HTR-8/SVneo (cell line): Measurements from ENCODE around the gene BTN1A1.
"Not testable (repeated sequence)": the region's sequence is repeated elsewhere in the genome, so short reads cannot be mapped to it uniquely, and the experiment has no call there.

ENCODE experiments used
- DNase-seq: peaks from one replicate; pipeline ENCODE4 v3.0.0; 2011; ENCODE audit warnings: low spot score, mixed read lengths; ENCODE audit not compliant: insufficient read length
- FAIRE-seq: peaks from 2 replicates; lab custom pipeline; 2011; peaks lifted over from hg19 to GRCh38; lab: Jason Lieb, UNC

The BTN1A1 gene

GRCh38 chr6:26500102-26500501 lies at the start of gene BTN1A1:
TSS of gene BTN1A1 (plus strand) at chr6:26500303. CDS start at chr6:26501287, 984 bp downstream.
- no peak for DNase-seq

GRCh38 chr6:26452631-26453235 lies 47.4 kb upstream of the BTN1A1 start:
- no peak for FAIRE-seq

More at GRCh38 chr6:26500102-26500501, at the start of gene BTN1A1:
- no peak for FAIRE-seq

GRCh38 chr6:26454631-26455030 lies 45.5 kb upstream of the BTN1A1 start:
- no peak for DNase-seq
- no peak for FAIRE-seq

More at GRCh38 chr6:26452631-26453235, 47.4 kb upstream of the BTN1A1 start:
- no peak for DNase-seq

- no peak for DNase-seq
- FAIRE-seq: no peak
Observed at GRCh38 chr6:26455357-26455970, 44.6 kb upstream of the BTN1A1 start.

GRCh38 chr6:26457264-26457805 lies 42.8 kb upstream of the BTN1A1 start:
- no peak for FAIRE-seq
- DNase-seq: peak; percentile 30

GRCh38 chr6:26457806-26458688 lies 42.1 kb upstream of the BTN1A1 start, which contains the start of gene BTN2A1:
TSS of gene BTN2A1 (plus strand) at chr6:26457955. CDS start at chr6:26458637, 682 bp downstream.
- DNase-seq: peak; percentile 92
- no peak for FAIRE-seq

- FAIRE-seq (no peak), DNase-seq (no peak)
Observed at GRCh38 chr6:26459023-26459810, 40.9 kb upstream of the BTN1A1 start.

- FAIRE-seq, DNase-seq: not testable (repeated sequence)
Observed at GRCh38 chr6:26461353-26461752, 38.8 kb upstream of the BTN1A1 start.

GRCh38 chr6:26464014-26464413 lies 36.1 kb upstream of the BTN1A1 start:
- no peak for FAIRE-seq
- no peak for DNase-seq

GRCh38 chr6:26464416-26465131 lies 35.5 kb upstream of the BTN1A1 start:
- DNase-seq: no peak

GRCh38 chr6:26465776-26466175 lies 34.3 kb upstream of the BTN1A1 start:
- DNase-seq (no peak), FAIRE-seq (no peak)

More at GRCh38 chr6:26464416-26465131, 35.5 kb upstream of the BTN1A1 start:
- FAIRE-seq: no peak

- no peak for DNase-seq
- no peak for FAIRE-seq
Observed at GRCh38 chr6:26468829-26469228, 31.3 kb upstream of the BTN1A1 start.

- DNase-seq: no peak
- FAIRE-seq: no peak
Observed at GRCh38 chr6:26470643-26471042, 29.5 kb upstream of the BTN1A1 start.

GRCh38 chr6:26471970-26472369 lies 28.1 kb upstream of the BTN1A1 start:
- no peak for DNase-seq
- FAIRE-seq: no peak

GRCh38 chr6:26472549-26473290 lies 27.4 kb upstream of the BTN1A1 start:
- FAIRE-seq (no peak), DNase-seq (no peak)

- FAIRE-seq: no peak
Observed at GRCh38 chr6:26473429-26473757, 26.7 kb upstream of the BTN1A1 start.

GRCh38 chr6:26473758-26474438 lies 26.2 kb upstream of the BTN1A1 start:
- peak; percentile 81 for DNase-seq
- peak; percentile 52 for FAIRE-seq

More at GRCh38 chr6:26473429-26473757, 26.7 kb upstream of the BTN1A1 start:
- no peak for DNase-seq

GRCh38 chr6:26474439-26474881 lies 25.6 kb upstream of the BTN1A1 start:
- DNase-seq: no peak
- FAIRE-seq: no peak
